GM06990 (cell line): ENCODE measurements around the gene FLT3LG.

Experiments used
- DNase-seq: peaks from one replicate; pipeline ENCODE4 v3.0.0-alpha.2; 2011; ENCODE audit not compliant: insufficient read length; ENCODE audit errors: extremely low read depth
- H3K27me3 ChIP-seq: replicated peaks from 2 replicates; pipeline ENCODE4 v1.6.0; 2011; ENCODE audit warnings: low read length; ENCODE audit not compliant: control insufficient read depth, insufficient read depth
- H3K36me3 ChIP-seq: 2 replicates; pipeline ENCODE4 v1.5.1; 2011; ENCODE audit warnings: low read length; ENCODE audit not compliant: control insufficient read depth, insufficient read depth
- H3K4me3 ChIP-seq: replicated peaks from 2 replicates; pipeline ENCODE4 v1.5.1; 2011; ENCODE audit warnings: low read depth, mild to moderate bottlenecking, control low read depth, low read length
- CTCF ChIP-seq: IDR thresholded peaks from 2 replicates; pipeline ENCODE4 v1.5.1; 2011; ENCODE audit warnings: low read length, control low read depth, mild to moderate bottlenecking, inconsistent platforms; ENCODE audit not compliant: insufficient read depth, poor library complexity, severe bottlenecking

The FLT3LG gene

GRCh38 chr19:49503582-49503962 is 29.6 kb downstream of the FLT3LG start:
- H3K4me3 ChIP-seq: no peak overlapping the region
- peaks cover 15% of the 10 kb centered on the region for H3K36me3 ChIP-seq
- H3K27me3 ChIP-seq: no peaks in the 10 kb centered on the region; the same call in 1 of the 2 replicates
- TF ChIP-seq CTCF: no peak
- no peak for DNase-seq

GRCh38 chr19:49506575-49507105 is 32.6 kb downstream of the FLT3LG start:
- DNase-seq: no peak
- no peaks in the 10 kb centered on the region for H3K36me3 ChIP-seq
- no peak overlapping the region for H3K4me3 ChIP-seq
- no peaks in the 10 kb centered on the region; the same call in 1 of the 2 replicates for H3K27me3 ChIP-seq
- TF ChIP-seq CTCF: peak; percentile 92

- no peaks in the 10 kb centered on the region; the same call in 1 of the 2 replicates for H3K27me3 ChIP-seq
- no peak for DNase-seq
- H3K36me3 ChIP-seq: no peaks in the 10 kb centered on the region
- no peak overlapping the region for H3K4me3 ChIP-seq
- TF ChIP-seq CTCF: no peak
Measured at GRCh38 chr19:49507803-49508494, 33.9 kb downstream of the FLT3LG start.

GRCh38 chr19:49512970-49513745 is 39.1 kb downstream of the FLT3LG start:
- no peak for DNase-seq
- H3K4me3 ChIP-seq: peak overlapping the region; percentile 51

GRCh38 chr19:49513746-49514118 is 39.7 kb downstream of the FLT3LG start:
- no peak overlapping the region for H3K4me3 ChIP-seq
- H3K27me3 ChIP-seq: no peaks in the 10 kb centered on the region; the same call in none of the 2 replicates
- no peak for DNase-seq
- H3K36me3 ChIP-seq: no peaks in the 10 kb centered on the region
- no peak for TF ChIP-seq CTCF

More at GRCh38 chr19:49512970-49513745, 39.1 kb downstream of the FLT3LG start:
- no peak for TF ChIP-seq CTCF
- H3K27me3 ChIP-seq: no peaks in the 10 kb centered on the region; the same call in none of the 2 replicates
- no peaks in the 10 kb centered on the region for H3K36me3 ChIP-seq
